Stimulated activated CD8-positive, alpha-beta memory T cell treated with anti-CD3 and anti-CD28 coated beads, Interleukin-4, amount 100 ng/mL, for 48 hours (primary cell): ENCODE data around the gene TJP1.
"Not testable (repeated sequence)": the region's sequence is repeated elsewhere in the genome, so short reads cannot be mapped to it uniquely, and the experiment has no call there.

ENCODE experiments used
- DNase-seq: peaks from one replicate; pipeline ENCODE4 v3.0.0-alpha.2; 2020

Gene TJP1

DNA sequence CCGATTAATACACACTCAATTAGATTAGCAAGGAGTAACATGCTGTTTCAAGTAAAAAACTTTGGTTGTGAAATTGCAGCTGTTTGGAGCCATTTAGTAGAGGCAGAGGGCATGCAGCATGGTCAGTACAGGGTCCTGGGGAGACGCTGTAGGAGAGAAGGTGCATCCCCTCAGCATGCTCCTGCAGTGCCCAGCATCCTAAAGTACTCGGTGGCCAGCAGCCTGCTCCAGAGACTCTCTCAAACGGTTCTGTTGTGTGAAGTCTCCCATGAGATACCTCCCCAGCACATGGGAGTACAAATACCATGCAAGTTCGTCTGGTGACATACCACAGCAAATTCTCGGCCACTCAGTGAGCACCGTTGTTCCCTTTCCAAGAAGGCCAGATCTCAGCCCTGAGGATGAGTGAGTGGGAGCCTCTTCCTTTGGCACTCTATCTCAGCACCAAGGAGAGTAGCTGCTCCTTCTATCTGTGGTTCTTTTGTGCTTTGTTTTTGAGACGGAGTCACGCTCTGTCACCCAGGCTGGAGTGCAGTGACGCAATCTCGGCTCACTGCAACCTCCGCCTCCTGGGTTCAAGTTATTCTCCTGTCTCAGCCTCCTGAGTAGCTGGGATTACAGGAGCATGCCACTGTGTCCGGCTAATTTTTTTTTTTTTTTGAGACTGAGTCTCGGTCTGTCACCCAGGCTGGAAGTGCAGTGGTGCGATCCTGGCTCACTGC is 72.7 kb downstream of the TJP1 start:
- no peak for DNase-seq

GRCh38 chr15:29747837-29748417 is 74.3 kb downstream of the TJP1 start:
- no peak for DNase-seq

- DNase-seq, result no peak
These were observed 78.8 kb downstream of the TJP1 start for GRCh38 chr15:29743475-29743874.

DNA sequence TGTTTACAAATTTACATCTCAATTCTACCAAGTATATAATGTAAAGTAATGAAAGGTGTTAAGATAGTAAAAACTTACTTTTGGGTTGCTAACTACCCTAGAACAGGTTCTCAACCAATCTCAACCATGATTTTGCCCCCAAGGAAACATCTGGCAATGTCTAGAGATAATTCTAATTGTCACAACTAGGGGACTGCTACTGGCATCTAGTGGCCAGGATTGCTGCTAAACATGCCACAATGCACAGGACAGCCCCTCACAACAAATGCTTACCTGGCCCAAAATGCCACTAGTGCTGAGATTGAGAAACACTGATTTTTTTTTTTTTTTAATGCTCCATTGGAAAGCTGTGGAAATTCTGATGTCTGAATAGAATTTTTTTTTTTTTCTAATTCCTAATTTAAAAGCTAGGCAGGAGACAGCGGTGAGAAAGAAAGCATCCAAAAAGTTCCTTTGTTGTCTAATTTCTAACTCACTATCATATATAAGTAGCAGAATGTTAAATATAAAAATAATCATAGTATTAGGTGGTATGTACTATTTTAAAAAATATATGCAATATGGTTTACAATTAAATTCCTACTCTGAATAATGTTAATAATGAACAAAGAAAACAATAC is 81.5 kb downstream of the TJP1 start:
- DNase-seq, result no peak

GRCh38 chr15:29736744-29737020 is 85.6 kb downstream of the TJP1 start:
- DNase-seq, result no peak

DNA sequence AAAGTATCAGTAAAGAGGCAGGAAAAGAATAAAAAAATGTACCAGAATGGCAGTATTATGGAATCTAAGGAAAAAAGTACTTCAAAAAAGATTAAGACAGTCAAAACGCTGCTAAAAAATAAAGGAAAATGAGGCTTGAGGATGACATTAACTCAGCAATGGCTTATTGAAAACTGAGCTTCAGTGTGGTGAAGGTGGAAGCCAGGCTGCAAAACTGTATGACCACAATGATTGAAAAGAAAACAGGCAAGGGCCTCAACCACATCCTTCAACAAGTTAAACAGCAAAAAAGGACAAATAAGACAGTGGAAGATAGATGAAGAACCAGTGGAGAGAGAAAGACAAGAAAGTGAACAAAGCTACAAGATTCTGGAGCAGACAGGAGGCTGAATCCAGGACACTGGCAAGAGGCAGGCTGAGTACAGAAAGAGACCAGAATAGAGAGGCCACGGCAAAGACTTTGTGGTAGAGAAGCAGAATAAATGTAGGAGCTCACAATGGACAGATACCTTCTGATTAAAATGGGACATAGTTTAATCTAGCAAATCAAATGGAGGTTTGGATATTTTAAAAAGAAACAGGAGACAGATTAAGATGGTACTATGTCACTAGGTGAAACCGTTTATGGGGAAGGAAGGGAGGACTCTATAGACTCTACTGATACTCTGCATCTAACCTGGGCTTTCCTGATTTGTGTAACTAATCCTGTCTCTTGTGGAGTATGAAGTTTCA is 86.1 kb downstream of the TJP1 start:
- DNase-seq, result no peak

- DNase-seq, result no peak
These were observed 87.2 kb downstream of the TJP1 start for GRCh38 chr15:29734917-29735572.

DNA sequence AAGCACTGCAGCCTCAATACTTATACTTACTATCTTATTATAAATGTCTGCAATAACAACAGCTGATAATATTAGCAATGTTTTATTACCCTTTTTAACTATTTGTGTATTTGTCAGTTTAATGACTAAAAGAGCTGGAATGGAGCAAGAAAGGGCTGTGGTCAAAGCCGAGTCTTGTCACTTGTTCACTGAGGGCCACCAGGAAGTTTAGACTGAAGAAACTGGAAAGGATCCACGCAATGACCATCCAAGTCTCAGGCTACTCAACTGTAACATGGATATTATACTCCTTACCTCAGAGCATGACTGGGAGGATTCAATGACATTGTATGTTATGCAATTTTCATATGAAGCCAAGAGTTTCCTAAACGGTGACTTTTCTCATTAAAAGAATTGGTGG is 90.4 kb downstream of the TJP1 start:
- DNase-seq, result no peak

DNA sequence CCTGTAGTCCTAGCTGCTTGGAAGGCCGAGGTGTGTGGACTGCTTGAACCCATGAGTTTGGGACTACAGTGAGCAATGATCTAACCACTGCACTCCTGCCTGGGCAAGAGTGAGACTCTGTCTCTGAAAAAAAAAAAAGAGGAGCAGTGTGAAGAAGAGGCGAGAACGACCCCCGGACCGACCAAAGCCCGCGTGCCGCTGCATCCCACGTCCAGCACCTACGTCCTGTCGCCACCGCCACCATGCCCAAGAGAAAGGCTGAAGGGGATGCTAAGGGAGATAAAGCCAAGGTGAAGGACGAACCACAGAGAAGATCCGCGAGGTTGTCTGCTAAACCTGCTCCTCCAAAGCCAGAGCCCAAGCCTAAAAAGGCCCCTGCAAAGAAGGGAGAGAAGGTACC is 91.8 kb downstream of the TJP1 start:
- not testable (repeated sequence) for DNase-seq

DNA sequence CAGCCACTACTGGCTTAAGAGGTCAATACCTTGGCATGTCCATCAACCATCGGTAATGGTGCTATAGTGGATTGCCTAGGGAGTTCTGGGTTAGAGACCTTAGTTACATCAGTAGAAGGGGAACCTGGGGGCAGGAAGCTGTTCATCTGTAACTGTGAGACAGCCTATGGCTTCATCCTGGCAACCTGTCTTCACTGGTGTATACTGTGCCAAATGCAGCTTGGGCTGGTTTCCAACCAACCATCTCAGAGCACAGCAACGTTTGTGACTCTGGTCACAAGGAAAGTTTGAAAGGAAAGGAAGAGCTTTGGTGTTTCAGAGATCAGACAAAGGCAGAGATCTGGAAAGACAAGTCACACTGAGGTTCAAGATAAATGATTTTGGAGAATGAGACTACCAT is 93.8 kb downstream of the TJP1 start:
- no peak for DNase-seq

- no peak for DNase-seq
These were observed 94.4 kb downstream of the TJP1 start for GRCh38 chr15:29727871-29728270.

DNA sequence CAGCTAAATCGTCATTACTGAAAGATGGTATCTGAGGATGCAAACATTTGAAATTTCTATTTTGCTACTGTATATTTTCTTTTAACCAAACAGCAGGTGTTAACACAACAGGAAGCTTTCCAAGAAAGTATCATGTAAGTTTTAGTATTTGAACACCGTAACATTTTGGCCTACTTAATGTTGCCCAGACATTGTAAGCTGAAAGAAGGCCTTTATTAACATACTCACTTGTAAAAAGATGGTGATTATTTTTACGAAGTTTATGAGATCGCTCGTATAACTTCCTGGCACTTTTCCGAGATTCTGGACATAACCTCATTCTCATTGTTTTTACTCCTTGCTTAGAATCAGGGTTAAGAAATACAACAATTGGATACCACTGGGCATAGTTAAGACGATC is 95.7 kb downstream of the TJP1 start:
- DNase-seq, result no peak

DNA sequence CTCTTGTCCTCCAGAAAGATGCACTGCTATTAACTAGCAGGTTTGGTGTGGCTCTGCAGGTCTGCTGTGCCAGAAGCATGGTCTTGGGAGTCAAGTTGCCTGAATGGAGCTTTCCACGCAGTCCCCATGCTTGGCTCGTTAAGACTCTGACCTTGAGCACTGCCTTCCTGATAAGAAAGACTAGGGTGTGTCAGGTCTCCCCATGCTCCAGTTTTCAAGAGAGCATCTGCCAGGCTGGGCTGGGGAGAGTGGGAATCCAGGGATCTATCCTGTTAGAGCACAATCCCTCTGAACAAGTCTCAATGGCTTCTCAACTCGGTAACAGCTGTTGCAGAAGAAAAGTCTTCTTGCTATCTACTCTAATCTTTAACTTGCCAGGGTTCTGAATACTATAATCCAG is 98.2 kb downstream of the TJP1 start:
- DNase-seq, result no peak

DNA sequence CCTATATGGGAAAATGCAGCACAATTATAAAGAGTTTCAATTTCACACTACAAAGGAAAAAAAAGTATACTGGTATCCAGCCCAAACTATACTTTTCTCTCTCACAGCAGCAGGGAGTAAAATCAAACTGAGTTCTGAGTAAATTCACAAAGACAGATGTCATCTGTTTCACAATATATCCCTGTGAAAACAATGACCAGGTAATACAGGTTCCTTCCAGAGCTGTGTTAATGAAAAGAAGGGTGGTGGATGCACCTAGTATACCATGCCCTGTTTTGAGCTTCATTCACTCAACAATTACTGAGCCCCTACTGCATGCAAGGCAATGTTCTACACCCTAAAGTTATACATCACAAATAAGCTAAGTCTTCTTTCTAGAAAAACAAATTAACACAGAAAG is 108.5 kb downstream of the TJP1 start:
- no peak for DNase-seq

DNA sequence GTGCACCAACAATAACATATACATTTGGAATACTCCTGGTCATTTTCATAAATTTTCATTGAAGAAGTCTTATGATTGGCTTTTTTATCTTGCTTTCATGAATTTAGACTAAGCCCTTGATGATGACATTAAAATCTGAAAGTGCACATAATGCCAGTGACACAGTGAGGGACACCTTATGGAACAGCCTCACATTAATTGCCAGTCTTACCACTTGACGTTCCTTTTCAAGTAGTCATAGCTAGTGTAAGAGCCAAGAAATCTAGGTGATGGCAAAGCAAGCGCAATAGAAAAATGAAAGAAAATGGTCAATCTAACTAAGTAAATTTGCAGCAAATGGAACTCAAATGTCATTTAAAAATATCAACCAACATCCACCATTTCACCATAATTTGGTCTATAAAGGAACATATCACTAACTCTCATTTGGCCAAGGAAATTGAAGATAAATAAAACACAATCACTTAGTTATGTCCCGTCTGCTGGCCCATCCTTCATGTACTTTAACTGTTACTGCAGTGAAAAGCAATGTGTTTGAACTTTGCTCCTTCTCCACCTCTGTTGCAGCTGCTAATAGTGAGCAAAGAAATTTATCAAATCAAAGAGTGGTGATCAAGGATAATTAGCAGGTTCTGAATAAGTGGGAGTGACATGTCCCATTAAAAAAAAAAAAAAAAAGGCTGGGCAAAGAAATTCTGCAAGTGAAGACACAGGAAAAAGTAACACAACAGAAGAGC is 110.0 kb downstream of the TJP1 start:
- DNase-seq, result no peak

DNA sequence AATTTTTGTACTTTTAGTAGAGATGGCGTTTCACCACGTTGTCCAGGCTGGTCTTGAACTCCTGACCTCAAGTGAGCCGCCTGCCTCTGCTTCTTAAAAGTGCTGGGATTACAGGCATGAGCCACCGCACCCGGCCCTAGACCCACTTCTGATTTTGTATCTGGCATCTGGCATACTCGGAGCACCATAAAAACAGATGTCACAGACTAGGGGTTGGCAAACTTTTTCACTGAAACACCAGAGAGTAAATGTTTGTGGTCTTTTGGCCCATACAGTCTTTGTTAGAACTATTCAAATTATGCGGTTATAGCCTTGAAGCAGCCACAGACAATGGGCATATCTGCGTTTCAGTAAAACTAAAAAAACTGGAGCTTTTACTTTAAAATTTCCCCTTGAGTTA is 110.7 kb downstream of the TJP1 start:
- no peak for DNase-seq

DNA sequence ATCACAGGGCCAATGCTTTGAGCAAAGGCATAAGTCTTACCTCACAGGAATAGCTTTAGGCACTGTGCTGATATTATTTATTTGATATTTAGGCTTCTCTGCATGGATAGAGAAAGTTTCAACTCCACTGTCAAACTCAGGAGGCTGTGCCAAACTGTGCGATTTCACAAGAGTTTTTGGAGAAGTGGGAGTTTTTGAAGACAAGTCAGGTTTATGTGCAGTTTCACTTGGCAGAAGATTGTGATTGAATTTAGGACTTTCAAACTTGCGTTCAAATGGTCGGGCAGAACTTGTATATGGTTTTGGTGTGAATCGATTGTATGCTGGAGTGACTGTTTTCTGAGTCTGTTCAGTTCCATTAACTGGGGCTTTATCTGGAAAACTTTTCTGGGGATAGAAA is 113.7 kb downstream of the TJP1 start:
- no peak for DNase-seq

DNA sequence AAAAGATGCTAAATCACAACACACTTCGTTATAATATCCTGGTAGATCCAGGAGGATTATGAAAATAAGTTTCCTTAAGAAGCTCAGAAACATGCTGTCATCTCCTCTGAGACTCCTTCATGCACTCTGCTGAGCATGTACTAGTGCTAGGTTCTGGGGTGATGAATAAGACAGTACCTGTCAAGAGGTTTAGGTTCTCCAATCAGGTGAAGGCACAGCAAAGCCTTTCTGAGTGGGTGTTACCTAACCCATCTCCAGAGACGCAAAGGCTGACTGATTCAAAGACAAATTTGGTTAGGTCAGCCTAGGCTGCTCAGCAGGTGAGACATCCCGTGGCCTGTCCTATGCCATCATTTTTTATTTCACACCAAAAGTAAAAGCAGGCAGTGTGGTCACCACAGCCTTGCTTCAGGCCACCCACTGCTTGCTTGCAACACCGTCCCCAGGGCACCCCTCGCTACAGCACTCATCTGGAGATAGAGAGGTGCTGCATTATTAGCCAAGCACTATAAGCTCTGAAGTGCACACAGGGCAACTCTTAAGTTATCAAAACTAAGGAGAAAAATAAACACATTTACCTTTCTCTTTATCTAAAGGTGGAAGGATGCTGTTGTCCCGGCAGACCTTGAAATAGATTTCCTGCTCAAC is 117.2 kb downstream of the TJP1 start:
- no peak for DNase-seq

DNA sequence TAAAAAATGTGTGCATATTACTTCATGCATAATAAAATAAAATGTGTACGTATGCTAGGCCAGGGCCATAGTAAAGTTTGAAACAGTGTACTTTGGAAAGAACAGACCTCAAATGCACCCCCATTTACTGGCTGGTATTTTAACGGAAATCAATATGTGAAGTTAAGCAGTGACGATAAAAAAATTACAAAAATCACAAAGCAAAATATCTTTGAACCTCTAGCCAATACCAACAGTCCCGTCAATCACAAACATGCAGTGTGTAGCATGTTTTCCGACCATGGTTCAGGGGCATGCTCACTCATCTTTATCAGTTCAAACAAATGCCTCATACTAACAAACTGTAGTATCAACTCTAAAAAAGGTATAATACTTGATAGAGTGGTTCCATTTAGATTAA is 121.1 kb downstream of the TJP1 start:
- DNase-seq, result no peak

DNA sequence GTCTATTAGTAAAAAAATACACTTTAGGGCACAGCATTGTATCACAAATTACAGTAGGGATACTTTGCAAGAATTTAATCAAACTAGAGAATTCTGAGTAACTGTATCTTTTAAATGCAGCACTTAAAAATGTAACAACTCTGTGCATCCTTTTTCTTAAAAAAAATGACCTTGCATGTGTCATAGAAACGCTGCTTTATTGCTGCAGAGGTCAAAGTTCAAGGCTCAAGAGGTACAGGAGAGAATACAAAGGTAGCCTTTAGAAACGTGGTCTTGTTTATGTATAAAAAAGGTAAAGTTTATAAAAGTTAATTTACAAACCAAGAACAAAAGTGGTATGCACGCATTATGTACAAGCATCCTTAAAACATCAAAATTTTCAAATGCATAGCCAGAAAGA is 122.0 kb downstream of the TJP1 start:
- DNase-seq, result no peak

GRCh38 chr15:29699791-29700190 is 122.5 kb downstream of the TJP1 start:
- DNase-seq, result no peak

DNA sequence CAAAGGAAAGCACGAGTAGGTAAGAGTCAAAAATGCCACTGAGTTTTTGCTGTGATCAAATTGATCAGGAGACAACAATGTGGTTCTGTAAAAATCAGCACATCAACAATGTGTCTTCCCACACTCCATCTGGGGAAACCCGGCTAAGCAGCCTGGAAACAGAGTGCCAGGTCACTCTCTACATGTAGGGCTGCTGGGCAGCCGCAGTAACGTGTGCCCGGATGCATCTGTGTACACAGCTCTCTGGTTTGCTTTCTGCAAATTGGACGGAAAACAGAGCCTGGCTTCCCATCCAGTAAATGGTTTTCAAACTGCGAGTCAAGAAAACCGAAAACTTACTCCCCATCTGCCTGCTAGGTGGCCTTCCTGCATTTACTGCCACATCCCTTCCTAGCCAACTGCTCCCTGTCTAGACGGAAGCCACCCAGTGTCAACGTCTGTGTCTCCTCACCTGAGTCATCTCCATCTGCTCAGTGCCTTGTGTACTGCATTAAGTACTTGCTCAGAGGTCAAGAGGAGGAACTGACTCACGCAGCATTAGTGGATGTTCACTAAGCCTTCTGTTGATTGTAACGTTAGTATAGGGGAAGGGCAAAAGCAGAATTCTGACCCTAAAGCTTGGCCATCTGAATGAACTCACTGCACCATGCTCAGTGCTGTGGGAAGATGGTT is 124.1 kb downstream of the TJP1 start:
- no peak for DNase-seq
